Activated T-cell treated with anti-CD3 and anti-CD28 coated beads for 1 hour (primary cell): ENCODE results near the gene TTC17.
"Not testable (repeated sequence)": the region's sequence is repeated elsewhere in the genome, so short reads cannot be mapped to it uniquely, and the experiment has no call there.

ENCODE experiments used
- DNase-seq: peaks from one replicate; pipeline ENCODE4 v3.0.0-alpha.2; 2020; ENCODE audit warnings: low read depth

Gene TTC17

GRCh38 chr11:43358801-43359421 is at the start of gene TTC17:
Gene TTC17, plus strand, starts transcription at chr11:43358920. Its CDS starts 35 bp downstream, at chr11:43358955.
- DNase-seq = peak; percentile 90

GRCh38 chr11:43311791-43312607 is 46.7 kb upstream of the TTC17 start, which contains the start of gene API5:
Gene API5, plus strand, starts transcription at chr11:43311996. Its CDS starts 132 bp downstream, at chr11:43312128.
- DNase-seq = peak; percentile 87

GRCh38 chr11:43315966-43316365 is 42.8 kb upstream of the TTC17 start:
- no peak for DNase-seq

- DNase-seq = no peak
These were observed 42.3 kb upstream of the TTC17 start for GRCh38 chr11:43316451-43316850.

- no peak for DNase-seq
These were observed 30.7 kb upstream of the TTC17 start for GRCh38 chr11:43327987-43328386.

- DNase-seq = no peak
These were observed 30.2 kb upstream of the TTC17 start for GRCh38 chr11:43328482-43328881.

- no peak for DNase-seq
These were observed 17.6 kb upstream of the TTC17 start for GRCh38 chr11:43341159-43341558.

GRCh38 chr11:43351426-43351825 is 7.3 kb upstream of the TTC17 start:
- DNase-seq = not testable (repeated sequence)

- DNase-seq = no peak
These were observed 4.4 kb upstream of the TTC17 start for GRCh38 chr11:43354311-43354710.

GRCh38 chr11:43356336-43356735 is 2.4 kb upstream of the TTC17 start:
- no peak for DNase-seq

- no peak for DNase-seq
These were observed 380 bp upstream of the TTC17 start for GRCh38 chr11:43358279-43358800.

- DNase-seq = peak; percentile 4
These were observed 700 bp downstream of the TTC17 start for GRCh38 chr11:43359422-43359818.

GRCh38 chr11:43360361-43361032 is 1.8 kb downstream of the TTC17 start:
- no peak for DNase-seq

GRCh38 chr11:43366677-43367076 is 8.0 kb downstream of the TTC17 start:
- no peak for DNase-seq

GRCh38 chr11:43367382-43368178 is 8.9 kb downstream of the TTC17 start:
- DNase-seq = no peak

GRCh38 chr11:43376065-43376464 is 17.3 kb downstream of the TTC17 start:
- DNase-seq = no peak

GRCh38 chr11:43376594-43376993 is 17.9 kb downstream of the TTC17 start:
- DNase-seq = no peak

GRCh38 chr11:43377389-43377788 is 18.7 kb downstream of the TTC17 start:
- no peak for DNase-seq

- DNase-seq = no peak
These were observed 20.2 kb downstream of the TTC17 start for GRCh38 chr11:43378897-43379296.

GRCh38 chr11:43381802-43382201 is 23.1 kb downstream of the TTC17 start:
- no peak for DNase-seq

- DNase-seq = no peak
These were observed 23.9 kb downstream of the TTC17 start for GRCh38 chr11:43382614-43383013.

GRCh38 chr11:43384393-43384792 is 25.7 kb downstream of the TTC17 start:
- DNase-seq = no peak
